ENCODE results near the gene SEMA3B. TPM values are rescaled to one million over a fixed set of nuclear protein-coding genes. Genes with fewer than 3 reads are reported as not detected.
"Not testable (repeated sequence)": the region's sequence is repeated elsewhere in the genome, so short reads cannot be mapped to it uniquely, and the experiment has no call there.

Gene SEMA3B
- total RNA-seq, 1 experiment from 2014 or later: 0.43 TPM

- peak overlapping the region; percentile 82 for H3K27ac ChIP-seq (ENCODE audit: low read depth, low read length, poor library complexity, severe bottlenecking)
- intact Hi-C loops (cut with micrococcal nuclease; ENCODE audit: unreplicated experiment): loop anchor here (10.0 kb wide), 1 partner anchor 137 kb away; no protein-coding TSS in a partner anchor
- H3K4me3 ChIP-seq (ENCODE audit: low read depth, low read length, poor library complexity, severe bottlenecking): no peak overlapping the region
- ChIA-PET CTCF (no interaction called here), POLR2A (ENCODE audit: low non-redundant PET) (no interaction called here)
- no peak for TF ChIP-seq EZH2 (IDR thresholded peaks at IDR 0.05; ENCODE audit: borderline replicate concordance, low read depth, low read length, poor library complexity, severe bottlenecking)
- H3K4me1 ChIP-seq (ENCODE audit: insufficient read depth, low read length, poor library complexity, severe bottlenecking): peaks cover 14% of the 10 kb centered on the region
- BruUV-seq (replicated peaks): no TSS peak
- no peak for DNase-seq (ENCODE audit: low spot score)
- H3K36me3 ChIP-seq (ENCODE audit: insufficient read depth, low read length, poor library complexity, severe bottlenecking): peaks cover 12% of the 10 kb centered on the region
- no peaks in the 10 kb centered on the region for H3K27me3 ChIP-seq (replicated peaks; ENCODE audit: insufficient read depth, low read depth, low read length, poor library complexity)
- H3K9me3 ChIP-seq (ENCODE audit: low read depth, low read length, poor library complexity, severe bottlenecking): no peaks in the 10 kb centered on the region
Measured at GRCh38 chr3:50261505-50261904, 7.4 kb upstream of the SEMA3B start.

DNA sequence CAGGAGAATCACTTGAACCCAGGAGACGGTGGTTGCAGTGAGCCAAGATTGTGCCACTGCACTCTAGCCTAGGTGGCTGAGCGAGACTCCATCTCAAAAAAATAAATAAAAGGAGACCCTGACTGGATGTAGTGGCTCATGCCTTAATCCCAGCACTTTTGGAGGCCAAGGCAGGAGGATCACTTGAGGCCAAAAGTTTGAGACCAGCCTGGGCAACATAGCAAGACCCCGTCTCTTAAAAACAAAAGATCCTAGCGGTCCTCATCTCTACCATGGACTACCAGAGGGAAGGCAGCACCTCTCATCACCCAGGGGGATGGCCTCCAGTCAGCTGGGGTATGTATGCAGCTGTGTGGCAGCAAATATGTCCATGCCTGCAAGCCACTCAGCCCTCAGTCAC, 6.7 kb upstream of the SEMA3B start:
- POLR2A ChIA-PET (ENCODE audit: low non-redundant PET); H3K27ac ChIP-seq (ENCODE audit: low read depth, low read length, poor library complexity, severe bottlenecking); H3K27me3 ChIP-seq (replicated peaks; ENCODE audit: insufficient read depth, low read depth, low read length, poor library complexity); BruUV-seq (replicated peaks); CTCF ChIA-PET; H3K9me3 ChIP-seq (ENCODE audit: low read depth, low read length, poor library complexity, severe bottlenecking); H3K36me3 ChIP-seq (ENCODE audit: insufficient read depth, low read length, poor library complexity, severe bottlenecking); DNase-seq (ENCODE audit: low spot score); H3K4me3 ChIP-seq (ENCODE audit: low read depth, low read length, poor library complexity, severe bottlenecking): not testable (repeated sequence)
- intact Hi-C loops (cut with micrococcal nuclease; ENCODE audit: unreplicated experiment): loop anchor here (10.0 kb wide), 1 partner anchor 137 kb away; no protein-coding TSS in a partner anchor
- peaks cover 14% of the 10 kb centered on the region for H3K4me1 ChIP-seq (ENCODE audit: insufficient read depth, low read length, poor library complexity, severe bottlenecking)

GRCh38 chr3:50262778-50263177, 6.2 kb upstream of the SEMA3B start:
- intact Hi-C loops (cut with micrococcal nuclease; ENCODE audit: unreplicated experiment): loop anchor here (10.0 kb wide), 1 partner anchor 138 kb away; no protein-coding TSS in a partner anchor
- Histone ChIP-seq H3K4me1 (ENCODE audit: insufficient read depth, low read length, poor library complexity, severe bottlenecking) (peaks cover 20% of the 10 kb centered on the region), H3K27ac (ENCODE audit: low read depth, low read length, poor library complexity, severe bottlenecking) (no peak overlapping the region), H3K36me3 (ENCODE audit: insufficient read depth, low read length, poor library complexity, severe bottlenecking) (peaks cover 1% of the 10 kb centered on the region), H3K9me3 (ENCODE audit: low read depth, low read length, poor library complexity, severe bottlenecking) (no peaks in the 10 kb centered on the region), H3K27me3 (replicated peaks; ENCODE audit: insufficient read depth, low read depth, low read length, poor library complexity) (no peaks in the 10 kb centered on the region), H3K4me3 (ENCODE audit: low read depth, low read length, poor library complexity, severe bottlenecking) (no peak overlapping the region)
- no TSS peak for BruUV-seq (replicated peaks)
- no peak for DNase-seq (ENCODE audit: low spot score)
- ChIA-PET POLR2A (ENCODE audit: low non-redundant PET) (no interaction called here), CTCF (interaction anchor here (0.9 kb wide), 1 partner anchor 16 kb away, joined by 3 read pairs; no protein-coding TSS in a partner anchor)
- TF ChIP-seq EZH2 (IDR thresholded peaks at IDR 0.05; ENCODE audit: borderline replicate concordance, low read depth, low read length, poor library complexity, severe bottlenecking): no peak
- TF ChIP-seq, protein P1, sequence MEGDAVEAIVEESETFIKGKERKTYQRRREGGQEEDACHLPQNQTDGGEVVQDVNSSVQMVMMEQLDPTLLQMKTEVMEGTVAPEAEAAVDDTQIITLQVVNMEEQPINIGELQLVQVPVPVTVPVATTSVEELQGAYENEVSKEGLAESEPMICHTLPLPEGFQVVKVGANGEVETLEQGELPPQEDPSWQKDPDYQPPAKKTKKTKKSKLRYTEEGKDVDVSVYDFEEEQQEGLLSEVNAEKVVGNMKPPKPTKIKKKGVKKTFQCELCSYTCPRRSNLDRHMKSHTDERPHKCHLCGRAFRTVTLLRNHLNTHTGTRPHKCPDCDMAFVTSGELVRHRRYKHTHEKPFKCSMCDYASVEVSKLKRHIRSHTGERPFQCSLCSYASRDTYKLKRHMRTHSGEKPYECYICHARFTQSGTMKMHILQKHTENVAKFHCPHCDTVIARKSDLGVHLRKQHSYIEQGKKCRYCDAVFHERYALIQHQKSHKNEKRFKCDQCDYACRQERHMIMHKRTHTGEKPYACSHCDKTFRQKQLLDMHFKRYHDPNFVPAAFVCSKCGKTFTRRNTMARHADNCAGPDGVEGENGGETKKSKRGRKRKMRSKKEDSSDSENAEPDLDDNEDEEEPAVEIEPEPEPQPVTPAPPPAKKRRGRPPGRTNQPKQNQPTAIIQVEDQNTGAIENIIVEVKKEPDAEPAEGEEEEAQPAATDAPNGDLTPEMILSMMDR (conservative IDR thresholded peaks at IDR 0.05; ENCODE audit: low read depth, low read length): no peak

DNA sequence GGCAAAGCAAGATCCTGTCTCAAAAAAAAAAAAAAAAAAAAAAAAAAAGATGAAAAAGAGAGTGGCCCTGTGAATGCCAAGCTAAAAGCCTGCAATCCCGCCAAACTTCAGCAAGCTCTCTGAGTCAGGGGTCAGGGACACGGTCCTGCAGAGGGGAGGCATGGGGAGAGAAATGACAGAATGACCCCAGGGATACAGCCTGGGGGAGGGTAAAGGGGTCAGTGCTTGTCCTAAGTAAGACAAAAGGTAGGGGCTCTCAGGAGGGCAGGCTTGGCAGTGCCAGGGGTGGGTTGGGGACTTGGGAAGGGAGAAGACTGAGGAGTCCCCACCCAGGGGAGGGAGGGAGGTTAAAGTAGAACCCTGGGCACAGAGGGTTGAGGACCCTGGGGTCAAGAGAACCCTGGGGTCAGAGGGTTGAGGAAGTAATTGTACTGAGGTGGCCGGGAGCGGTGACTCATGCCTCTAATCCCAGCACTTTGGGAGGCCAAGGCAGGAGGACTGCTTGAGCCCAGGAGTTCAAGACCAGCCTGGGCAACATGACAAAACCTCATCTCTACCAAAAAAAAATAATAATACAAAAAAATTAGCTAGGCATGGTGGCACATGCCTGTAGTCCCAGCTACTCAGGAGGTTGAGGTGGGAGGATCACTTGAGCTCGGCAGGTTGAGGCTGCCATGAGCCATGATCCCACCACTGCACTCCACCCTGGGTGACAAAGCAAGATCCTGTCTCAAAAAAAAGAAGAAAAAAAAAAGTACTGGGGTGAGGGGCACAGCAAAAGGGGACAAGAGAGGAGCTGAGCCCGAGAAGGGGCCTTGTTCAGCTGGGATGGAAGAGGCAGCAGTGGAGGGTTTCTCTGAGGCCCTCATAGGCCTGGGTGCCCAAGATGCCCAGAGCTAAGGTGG, 5.2 kb upstream of the SEMA3B start:
- Histone ChIP-seq H3K36me3 (ENCODE audit: insufficient read depth, low read length, poor library complexity, severe bottlenecking) (no peaks in the 10 kb centered on the region), H3K4me1 (ENCODE audit: insufficient read depth, low read length, poor library complexity, severe bottlenecking) (peaks cover 20% of the 10 kb centered on the region), H3K9me3 (ENCODE audit: low read depth, low read length, poor library complexity, severe bottlenecking) (no peaks in the 10 kb centered on the region), H3K27ac (ENCODE audit: low read depth, low read length, poor library complexity, severe bottlenecking) (peak overlapping the region; percentile 37), H3K27me3 (replicated peaks; ENCODE audit: insufficient read depth, low read depth, low read length, poor library complexity) (no peaks in the 10 kb centered on the region), H3K4me3 (ENCODE audit: low read depth, low read length, poor library complexity, severe bottlenecking) (no peak overlapping the region)
- DNase-seq (ENCODE audit: low spot score): no peak
- BruUV-seq (replicated peaks): no TSS peak
- TF ChIP-seq EZH2 (IDR thresholded peaks at IDR 0.05; ENCODE audit: borderline replicate concordance, low read depth, low read length, poor library complexity, severe bottlenecking): no peak
- TF ChIP-seq, protein P1 (conservative IDR thresholded peaks at IDR 0.05; ENCODE audit: low read depth, low read length): no peak
- intact Hi-C loops (cut with micrococcal nuclease; ENCODE audit: unreplicated experiment): loop anchor here (10.0 kb wide), 1 partner anchor 139 kb away; no protein-coding TSS in a partner anchor
- ChIA-PET POLR2A (ENCODE audit: low non-redundant PET) (interaction anchor here (0.6 kb wide), 1 partner anchor 19 kb away, joined by 13 read pairs; no protein-coding TSS in a partner anchor), CTCF (interaction anchor here (0.9 kb wide), 1 partner anchor 17 kb away, joined by 3 read pairs; no protein-coding TSS in a partner anchor)
